CD4-positive, alpha-beta T cell (primary cell): ENCODE data around the gene CD40. TPM values are rescaled to one million over a fixed set of nuclear protein-coding genes. Genes with fewer than 3 reads are reported as not detected.

Source experiments
- ATAC-seq: fragments of 200-7000 bp; cut with Tn5 transposase; one replicate; pipeline ENCODE4 v1.10.0; 2022; ENCODE audit warnings: mild to moderate bottlenecking; ENCODE audit not compliant: poor library complexity
- CTCF ChIA-PET: fragments of 350-600 bp; sonication (Branson Sonifier 250); formaldehyde crosslinking; loops from one replicate; lab custom pipeline; 2021; ENCODE audit warnings: antibody characterized with exemption, inconsistent platforms; lab: Charles Lee
- POLR2A ChIA-PET: fragments of 350-600 bp; sonication (Branson Sonifier 250); formaldehyde crosslinking; loops from one replicate; lab custom pipeline; 2021; ENCODE audit warnings: antibody characterized with exemption, inconsistent platforms; lab: Charles Lee
- DNase-seq, 14 experiments: peaks; one replicate each; pipeline ENCODE4 v3.0.0-alpha.2; 2013 to 2020; ENCODE audit warnings: mixed read lengths in 2 of 14
- H3K27ac ChIP-seq, 2 donors: one replicate each; pipeline versions ENCODE4 v1.5.1 to v1.7.0; 2013; ENCODE audit warnings: low read length in 2 of 2, low read depth in 1 of 2, mild to moderate bottlenecking in 1 of 2
- H3K27me3 ChIP-seq, 2 experiments: 1 replicate in 1 of 2; 2 replicates in 1 of 2; pipeline versions ENCODE4 v1.6.1 to v1.7.0; 2013; ENCODE audit warnings: low read length in 2 of 2, control low read depth in 1 of 2, mild to moderate bottlenecking in 1 of 2, moderate library complexity in 1 of 2; ENCODE audit not compliant: insufficient read depth in 2 of 2, control insufficient read depth in 1 of 2
- H3K36me3 ChIP-seq: one replicate; pipeline ENCODE4 v1.6.1; 2013; ENCODE audit warnings: low read length, control low read depth; ENCODE audit not compliant: insufficient read depth
- H3K4me1 ChIP-seq: one replicate; pipeline ENCODE4 v1.6.1; 2013; ENCODE audit warnings: low read length, control low read depth; ENCODE audit not compliant: insufficient read depth
- H3K4me3 ChIP-seq: one replicate; pipeline ENCODE4 v1.5.1; 2013; ENCODE audit warnings: mild to moderate bottlenecking, low read length, moderate library complexity
- H3K9me3 ChIP-seq, 2 experiments: 1 replicate in 1 of 2; 2 replicates in 1 of 2; pipeline versions ENCODE4 v1.6.1 to v1.7.0; 2013; ENCODE audit warnings: low read length in 2 of 2, mild to moderate bottlenecking in 2 of 2, control low read depth in 1 of 2, moderate library complexity in 1 of 2; ENCODE audit not compliant: control insufficient read depth in 1 of 2, insufficient read depth in 1 of 2
- H3K27ac Mint-ChIP-seq: one replicate; pipeline ENCODE4 v1.8.0; 2020; ENCODE audit warnings: mixed read lengths
- H3K27me3 Mint-ChIP-seq: one replicate; pipeline ENCODE4 v1.8.0; 2021; ENCODE audit warnings: mixed read lengths
- H3K36me3 Mint-ChIP-seq: one replicate; pipeline ENCODE4 v1.8.0; 2021; ENCODE audit warnings: low read depth, mixed read lengths
- H3K4me1 Mint-ChIP-seq: one replicate; pipeline ENCODE4 v1.8.0; 2021; ENCODE audit warnings: low read depth, mixed read lengths
- H3K4me3 Mint-ChIP-seq: one replicate; pipeline ENCODE4 v1.8.0; 2020; ENCODE audit warnings: mild to moderate bottlenecking, mixed read lengths
- H3K9me3 Mint-ChIP-seq: one replicate; pipeline ENCODE4 v1.8.0; 2020; ENCODE audit warnings: mixed read lengths
- intact Hi-C, 2 experiments: fragments of 100-400 bp; cut with DNase I in 1 of 2; cut with micrococcal nuclease in 1 of 2; formaldehyde crosslinking; loops; one replicate each; pipeline versions ENCODE4 v1.15.1 to v1.9.0; 2023 to 2025; cut with DNase I, micrococcal nuclease
- total RNA-seq, 174 experiments: library from RNA in 2 of 174; stranded (reverse) in 2 of 174; gene quantifications; one replicate each; pipeline ENCODE4 v1.2.3 and lab custom pipeline; 2021 to 2026
- TF ChIP-seq, protein P1 (sequence below): fragments of 200-600 bp; IDR thresholded peaks from one replicate; pipeline ENCODE4 v1.8.0; 2022; ENCODE audit warnings: antibody characterized with exemption, mild to moderate bottlenecking

The CD40 gene
- total RNA-seq, 2 experiments from 2014 or later = 1.0 to 1.2 TPM

DNA sequence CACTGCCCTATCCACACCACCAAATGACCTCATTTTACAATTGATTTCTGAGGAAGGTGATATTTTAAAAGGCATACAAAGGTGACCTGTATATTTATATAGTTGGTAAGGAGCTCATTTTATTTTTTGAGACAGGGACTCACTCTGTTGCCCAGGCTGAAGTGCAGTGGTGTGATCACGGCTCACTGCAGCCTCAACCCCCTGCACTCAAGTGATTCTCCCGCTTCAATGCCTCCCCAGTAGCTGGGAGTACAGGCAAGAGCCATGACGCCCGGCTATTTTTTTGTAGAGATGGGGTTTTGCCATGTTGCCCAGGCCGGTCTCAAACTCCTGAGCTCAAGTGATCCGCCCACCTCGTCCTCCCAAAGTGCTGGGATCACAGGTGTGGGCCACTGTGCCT, 41.3 kb upstream of the CD40 start:
- intact Hi-C loops = no loop called here
- no peak for ATAC-seq
- CTCF ChIA-PET = no interaction called here
- Mint-ChIP-seq H3K4me1 (peaks cover 20% of the 10 kb centered on the region), H3K36me3 (peaks cover 34% of the 10 kb centered on the region), H3K27ac (no peak overlapping the region), H3K4me3 (no peak overlapping the region), H3K27me3 (no peaks in the 10 kb centered on the region), H3K9me3 (no peaks in the 10 kb centered on the region)
- no peak for DNase-seq
- H3K27ac ChIP-seq = no peak overlapping the region
- H3K4me1 ChIP-seq = no peaks in the 10 kb centered on the region
- TF ChIP-seq, protein P1, sequence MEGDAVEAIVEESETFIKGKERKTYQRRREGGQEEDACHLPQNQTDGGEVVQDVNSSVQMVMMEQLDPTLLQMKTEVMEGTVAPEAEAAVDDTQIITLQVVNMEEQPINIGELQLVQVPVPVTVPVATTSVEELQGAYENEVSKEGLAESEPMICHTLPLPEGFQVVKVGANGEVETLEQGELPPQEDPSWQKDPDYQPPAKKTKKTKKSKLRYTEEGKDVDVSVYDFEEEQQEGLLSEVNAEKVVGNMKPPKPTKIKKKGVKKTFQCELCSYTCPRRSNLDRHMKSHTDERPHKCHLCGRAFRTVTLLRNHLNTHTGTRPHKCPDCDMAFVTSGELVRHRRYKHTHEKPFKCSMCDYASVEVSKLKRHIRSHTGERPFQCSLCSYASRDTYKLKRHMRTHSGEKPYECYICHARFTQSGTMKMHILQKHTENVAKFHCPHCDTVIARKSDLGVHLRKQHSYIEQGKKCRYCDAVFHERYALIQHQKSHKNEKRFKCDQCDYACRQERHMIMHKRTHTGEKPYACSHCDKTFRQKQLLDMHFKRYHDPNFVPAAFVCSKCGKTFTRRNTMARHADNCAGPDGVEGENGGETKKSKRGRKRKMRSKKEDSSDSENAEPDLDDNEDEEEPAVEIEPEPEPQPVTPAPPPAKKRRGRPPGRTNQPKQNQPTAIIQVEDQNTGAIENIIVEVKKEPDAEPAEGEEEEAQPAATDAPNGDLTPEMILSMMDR = no peak
- POLR2A ChIA-PET = interaction anchor here (0.9 kb wide), 1 partner anchor 11 kb away, joined by 4 read pairs; no protein-coding TSS in a partner anchor
- no peaks in the 10 kb centered on the region for H3K27me3 ChIP-seq
- H3K9me3 ChIP-seq = no peaks in the 10 kb centered on the region
- peaks cover 59% of the 10 kb centered on the region for H3K36me3 ChIP-seq
- H3K4me3 ChIP-seq = no peak overlapping the region

DNA sequence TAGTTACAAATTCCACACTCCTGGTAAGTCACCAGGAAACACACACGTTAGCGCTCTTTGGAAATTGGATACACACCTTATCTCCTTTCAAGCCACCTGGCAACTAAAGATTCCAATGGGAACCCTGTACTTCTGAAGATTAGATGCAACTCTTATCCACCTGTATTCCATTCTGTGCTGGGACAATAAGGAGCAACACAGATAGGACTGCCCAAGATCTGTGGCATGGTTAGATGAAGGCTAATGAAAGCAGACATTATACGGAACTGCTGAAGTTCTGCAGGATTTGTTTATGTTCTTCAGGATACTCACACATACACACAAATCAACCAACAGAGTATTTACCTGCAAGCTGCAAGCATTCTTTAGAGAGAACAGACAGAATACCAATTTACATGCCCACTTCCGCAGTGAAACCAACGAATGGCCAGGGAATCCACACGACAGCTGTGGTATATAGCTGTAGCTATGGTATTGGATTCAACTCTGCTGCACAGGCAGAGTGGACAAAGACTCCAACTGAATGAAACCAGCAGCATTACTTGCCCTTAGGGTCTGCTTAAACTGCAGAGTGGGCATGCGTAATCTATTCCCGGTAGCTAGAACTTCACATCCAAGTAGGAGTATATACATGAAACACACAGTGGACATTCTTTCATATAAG, 40.3 kb upstream of the CD40 start:
- Histone ChIP-seq H3K4me3 (no peak overlapping the region), H3K27me3 (no peaks in the 10 kb centered on the region), H3K9me3 (no peaks in the 10 kb centered on the region), H3K4me1 (no peaks in the 10 kb centered on the region), H3K36me3 (peaks cover 59% of the 10 kb centered on the region), H3K27ac (no peak overlapping the region)
- TF ChIP-seq, protein P1 = no peak
- H3K4me1 Mint-ChIP-seq = peaks cover 29% of the 10 kb centered on the region
- H3K27me3 Mint-ChIP-seq = no peaks in the 10 kb centered on the region
- POLR2A ChIA-PET = interaction anchor here (0.9 kb wide), 1 partner anchor 12 kb away, joined by 4 read pairs; no protein-coding TSS in a partner anchor
- DNase-seq (no peak), ATAC-seq (no peak)
- H3K27ac Mint-ChIP-seq = no peak overlapping the region
- no peaks in the 10 kb centered on the region for H3K9me3 Mint-ChIP-seq
- CTCF ChIA-PET = no interaction called here
- peaks cover 34% of the 10 kb centered on the region for H3K36me3 Mint-ChIP-seq
- intact Hi-C loops = no loop called here
- H3K4me3 Mint-ChIP-seq = no peak overlapping the region

DNA sequence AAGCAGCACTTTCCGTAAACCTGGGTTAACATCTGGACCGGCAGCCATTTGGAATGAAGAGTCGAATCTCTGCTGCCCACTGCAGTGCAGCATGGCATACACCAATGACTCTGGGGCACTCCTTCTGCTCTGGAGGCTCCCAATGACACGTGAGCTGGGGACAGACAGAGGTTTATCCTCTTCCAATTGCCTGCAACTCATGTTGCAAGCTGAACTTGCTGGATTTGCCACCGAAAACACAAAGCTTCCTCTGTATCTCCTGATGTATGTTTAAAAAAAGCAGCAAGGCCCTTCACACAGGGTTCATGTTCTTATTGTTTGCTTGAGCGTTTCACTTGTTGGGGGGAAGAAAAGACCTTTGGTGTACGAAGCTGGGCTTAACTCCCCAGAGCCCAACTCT, 39.2 kb upstream of the CD40 start:
- Mint-ChIP-seq H3K9me3 (no peaks in the 10 kb centered on the region), H3K4me3 (no peak overlapping the region), H3K4me1 (peaks cover 41% of the 10 kb centered on the region), H3K36me3 (peaks cover 41% of the 10 kb centered on the region), H3K27ac (no peak overlapping the region), H3K27me3 (no peaks in the 10 kb centered on the region)
- H3K9me3 ChIP-seq = no peaks in the 10 kb centered on the region
- intact Hi-C loops = no loop called here
- H3K4me3 ChIP-seq = no peak overlapping the region
- POLR2A ChIA-PET = no interaction called here
- H3K36me3 ChIP-seq = peaks cover 48% of the 10 kb centered on the region
- H3K27me3 ChIP-seq = no peaks in the 10 kb centered on the region
- peaks cover 5% of the 10 kb centered on the region for H3K4me1 ChIP-seq
- TF ChIP-seq, protein P1 = no peak
- no peak for DNase-seq
- CTCF ChIA-PET = no interaction called here
- no peak overlapping the region for H3K27ac ChIP-seq
- ATAC-seq = no peak
